ENCODE results near the gene FHAD1.

The FHAD1 gene

GRCh38 chr1:15326691-15327588 lies 79.9 kb downstream of the FHAD1 start:
- DNase-seq (ENCODE audit: low spot score) = peak; percentile 87

GRCh38 chr1:15328351-15329103 lies 81.5 kb downstream of the FHAD1 start:
- DNase-seq (ENCODE audit: low spot score) = peak; percentile 37

GRCh38 chr1:15329104-15329820 lies 82.2 kb downstream of the FHAD1 start:
- peak; percentile 75 for DNase-seq (ENCODE audit: low spot score)

GRCh38 chr1:15330028-15330427 lies 83.0 kb downstream of the FHAD1 start:
- DNase-seq (ENCODE audit: low spot score) = no peak

GRCh38 chr1:15331180-15331579 lies 84.2 kb downstream of the FHAD1 start:
- DNase-seq (ENCODE audit: low spot score) = no peak

GRCh38 chr1:15331734-15332133 lies 84.7 kb downstream of the FHAD1 start:
- DNase-seq (ENCODE audit: low spot score) = no peak

- DNase-seq (ENCODE audit: low spot score) = no peak
These were observed 85.5 kb downstream of the FHAD1 start for GRCh38 chr1:15332525-15332924.

- DNase-seq (ENCODE audit: low spot score) = no peak
These were observed 86.1 kb downstream of the FHAD1 start for GRCh38 chr1:15332952-15333715.

- no peak for DNase-seq (ENCODE audit: low spot score)
These were observed 88.0 kb downstream of the FHAD1 start for GRCh38 chr1:15334995-15335394.

- DNase-seq (ENCODE audit: low spot score) = no peak
These were observed 89.8 kb downstream of the FHAD1 start for GRCh38 chr1:15336866-15337265.

GRCh38 chr1:15337656-15338402 lies 90.8 kb downstream of the FHAD1 start:
- peak; percentile 93 for DNase-seq (ENCODE audit: low spot score)

GRCh38 chr1:15339570-15339969 lies 92.5 kb downstream of the FHAD1 start:
- no peak for DNase-seq (ENCODE audit: low spot score)

- DNase-seq (ENCODE audit: low spot score) = no peak
These were observed 94.2 kb downstream of the FHAD1 start for GRCh38 chr1:15341228-15341627.

- no peak for DNase-seq (ENCODE audit: low spot score)
These were observed 94.8 kb downstream of the FHAD1 start for GRCh38 chr1:15341634-15342407.

- no peak for DNase-seq (ENCODE audit: low spot score)
These were observed 95.5 kb downstream of the FHAD1 start for GRCh38 chr1:15342408-15342967.

GRCh38 chr1:15343099-15343498 lies 96.1 kb downstream of the FHAD1 start:
- DNase-seq (ENCODE audit: low spot score) = no peak

- DNase-seq (ENCODE audit: low spot score) = peak; percentile 69
These were observed 96.7 kb downstream of the FHAD1 start for GRCh38 chr1:15343729-15344128.

GRCh38 chr1:15344380-15344779 lies 97.4 kb downstream of the FHAD1 start:
- no peak for DNase-seq (ENCODE audit: low spot score)

GRCh38 chr1:15344800-15345704 lies 98.0 kb downstream of the FHAD1 start:
- no peak for DNase-seq (ENCODE audit: low spot score)

All from AG20443 (cell line).